Coronary artery (tissue), 2 donors: Measurements from ENCODE around the gene FGD5.

Source experiments
- DNase-seq: peaks from one replicate; pipeline ENCODE4 v3.0.0-alpha.2; 2017; ENCODE audit warnings: low spot score
- H3K27ac ChIP-seq, 2 donors: fragments of 200-600 bp; sonication (generic); one replicate each; pipeline ENCODE4 v1.5.1; 2016 to 2019
- H3K4me3 ChIP-seq: fragments of 200-600 bp; sonication (generic); 2 replicates; pipeline ENCODE4 v1.5.1; 2016; ENCODE audit warnings: mild to moderate bottlenecking, moderate library complexity
- CTCF ChIP-seq: fragments of 200-600 bp; sonication (generic); IDR thresholded peaks from one replicate; pipeline ENCODE4 v1.5.1; 2019; ENCODE audit warnings: antibody characterized with exemption

Gene FGD5

DNA sequence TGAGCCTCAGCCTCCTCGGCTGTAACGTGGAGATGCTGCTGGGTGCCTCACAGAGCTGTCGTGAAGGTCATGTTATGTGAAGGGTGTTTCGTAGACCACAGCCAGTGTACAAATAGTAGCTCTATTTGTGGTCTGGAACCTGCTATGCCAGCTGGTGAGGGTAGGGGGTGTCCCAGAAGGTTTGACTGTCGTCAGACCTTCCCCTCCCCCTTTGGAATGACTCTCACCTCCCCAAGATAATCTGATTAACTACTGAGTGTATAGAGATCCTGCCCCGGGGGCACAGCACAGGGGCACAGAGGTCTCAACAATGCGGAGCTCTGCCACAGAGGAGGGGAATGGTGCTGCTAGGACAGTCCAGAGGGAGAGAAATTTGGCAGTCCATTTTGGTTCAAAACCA, 20.5 kb downstream of the FGD5 start:
- TF ChIP-seq CTCF: no peak
- Histone ChIP-seq H3K4me3 (no peak overlapping the region), H3K27ac (peak overlapping the region in 1 of 2 donors; percentile 10)
- DNase-seq: no peak

DNA sequence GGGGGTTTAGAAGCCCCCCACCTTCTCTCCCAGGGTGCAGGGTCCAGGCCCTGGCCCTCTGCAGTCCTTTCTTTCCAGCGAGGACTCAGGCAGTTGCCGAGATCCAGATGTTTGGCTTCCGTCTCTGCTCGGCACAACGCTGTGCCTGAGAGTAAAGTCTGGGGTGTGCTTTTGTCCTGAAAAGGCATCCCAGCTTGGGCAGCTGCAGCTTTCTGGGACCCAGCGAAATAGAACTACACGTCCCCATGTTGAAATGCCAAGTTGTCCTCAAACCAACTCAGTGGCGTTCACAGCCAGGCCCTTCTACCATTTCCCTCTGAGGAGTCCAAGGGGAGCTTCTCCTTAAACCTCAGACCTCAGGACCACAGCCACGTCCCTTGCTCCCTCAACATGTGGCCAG, 23.1 kb downstream of the FGD5 start:
- TF ChIP-seq CTCF: no peak
- no peak for DNase-seq

DNA sequence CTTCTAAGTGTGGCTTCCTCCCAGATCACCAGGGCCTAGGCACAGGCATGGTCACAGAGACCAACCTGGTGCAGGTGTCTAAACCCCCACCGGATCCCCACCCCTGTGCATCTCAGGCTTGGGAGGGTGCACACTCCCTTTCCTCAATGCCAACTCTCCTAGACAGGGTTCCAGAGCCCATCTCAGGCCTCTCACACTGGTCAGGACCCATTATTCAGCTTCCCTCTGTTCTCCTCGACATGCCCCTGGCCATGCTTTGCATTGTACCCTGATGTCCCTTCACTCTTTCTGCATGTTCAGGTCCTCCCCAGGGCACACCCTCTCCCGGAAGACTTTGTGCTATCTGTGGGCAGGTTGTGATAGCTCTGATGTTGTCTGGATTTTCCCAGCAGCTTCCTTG, 23.5 kb downstream of the FGD5 start:
- Histone ChIP-seq H3K4me3 (no peak overlapping the region), H3K27ac (no peak overlapping the region)
- no peak for DNase-seq
- no peak for TF ChIP-seq CTCF

More for the DNA sequence above, 23.1 kb downstream of the FGD5 start:
- Histone ChIP-seq H3K27ac (no peak overlapping the region), H3K4me3 (no peak overlapping the region)

- TF ChIP-seq CTCF: no peak
- no peak for DNase-seq
- H3K27ac ChIP-seq: no peak overlapping the region
- no peak overlapping the region for H3K4me3 ChIP-seq
Observed at GRCh38 chr3:14843321-14843720, 24.6 kb downstream of the FGD5 start.

DNA sequence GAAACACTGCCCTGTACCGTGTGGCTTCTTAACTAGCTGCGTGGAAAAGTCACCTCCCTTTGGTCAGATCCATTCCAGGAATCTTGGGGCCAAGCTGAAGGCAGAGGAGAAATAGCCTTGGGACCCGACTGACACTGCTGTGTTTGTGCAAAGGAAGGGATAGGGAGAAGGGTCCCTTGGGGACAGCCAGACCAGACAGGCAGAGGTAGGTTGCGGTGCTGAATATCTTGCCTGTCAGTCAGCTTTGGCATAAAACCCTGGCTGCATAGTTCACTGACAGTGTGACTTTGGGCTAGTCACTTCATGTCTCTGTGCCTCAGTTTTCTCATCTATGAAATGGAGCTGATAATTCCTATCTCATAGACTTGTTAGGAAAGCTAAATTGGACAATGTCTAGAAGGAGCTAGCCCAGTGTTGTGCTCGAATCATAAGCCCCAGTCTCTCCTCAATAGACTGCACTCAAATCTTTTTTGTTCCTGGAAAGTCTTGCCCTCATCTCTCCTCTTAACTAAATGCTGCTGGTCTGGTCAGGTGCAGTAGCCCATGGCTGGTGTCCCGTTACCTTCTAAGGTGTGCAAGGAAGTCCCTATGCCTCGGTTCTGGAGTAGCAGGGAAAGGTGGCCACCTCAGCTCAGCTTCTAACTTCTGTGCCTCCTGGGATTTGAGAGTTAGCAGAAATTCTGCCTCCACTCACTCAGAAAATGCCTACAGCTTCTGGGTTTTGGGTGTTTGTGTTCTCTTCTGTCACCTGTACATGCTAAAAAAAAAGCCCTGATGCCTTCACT, 25.8 kb downstream of the FGD5 start:
- Histone ChIP-seq H3K4me3 (no peak overlapping the region), H3K27ac (no peak overlapping the region)
- no peak for TF ChIP-seq CTCF
- DNase-seq: no peak

GRCh38 chr3:14845180-14845579, 26.4 kb downstream of the FGD5 start:
- H3K27ac ChIP-seq: no peak overlapping the region
- no peak overlapping the region for H3K4me3 ChIP-seq
- no peak for DNase-seq
- no peak for TF ChIP-seq CTCF

DNA sequence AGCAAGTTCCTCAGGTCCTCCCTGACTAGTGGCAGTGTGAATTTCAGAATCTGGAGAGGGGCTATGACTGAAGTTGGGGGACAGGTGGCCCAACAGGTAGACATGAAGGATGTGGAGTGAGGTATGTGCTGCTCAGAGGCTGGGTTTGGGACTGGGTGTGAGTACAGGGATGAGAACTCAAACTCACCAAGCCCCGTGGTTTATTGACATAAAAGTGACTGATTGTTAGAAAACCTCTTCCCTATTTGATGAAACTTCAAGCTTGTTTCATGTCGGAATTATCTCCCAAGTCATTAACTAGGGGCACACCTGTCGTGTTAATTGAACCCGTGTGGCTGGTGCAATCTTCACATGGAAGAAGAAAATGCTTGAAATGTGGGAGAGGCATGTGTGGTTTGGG, 27.1 kb downstream of the FGD5 start:
- no peak for TF ChIP-seq CTCF
- H3K4me3 ChIP-seq: no peak overlapping the region
- no peak overlapping the region for H3K27ac ChIP-seq
- no peak for DNase-seq
